VCaP (cell line): ENCODE results near the gene ARVCF.

Experiments
- H3K27ac ChIP-seq: fragments of 450-650 bp; 2 replicates; pipeline ENCODE4 v1.5.1; 2017
- CTCF ChIP-seq: fragments of 450-650 bp; conservative IDR thresholded peaks from 2 replicates; pipeline ENCODE4 v1.5.1; 2017; ENCODE audit warnings: mild to moderate bottlenecking, moderate library complexity

The ARVCF gene

GRCh38 chr22:19984201-19984753, 32.3 kb downstream of the ARVCF start:
- peak overlapping the region; percentile 95; the same call in 1 of the 2 replicates for H3K27ac ChIP-seq
- no peak for TF ChIP-seq CTCF

- TF ChIP-seq CTCF = no peak
- H3K27ac ChIP-seq = peak overlapping the region; percentile 95; the same call in 1 of the 2 replicates
These were observed 32.9 kb downstream of the ARVCF start for GRCh38 chr22:19983741-19984140.

- TF ChIP-seq CTCF = no peak
- H3K27ac ChIP-seq = peak overlapping the region; percentile 95; the same call in 1 of the 2 replicates
These were observed 33.5 kb downstream of the ARVCF start for GRCh38 chr22:19982991-19983578.

GRCh38 chr22:19981961-19982920, 34.4 kb downstream of the ARVCF start:
- TF ChIP-seq CTCF = no peak
- H3K27ac ChIP-seq = peak overlapping the region; percentile 95; the same call in 1 of the 2 replicates

- no peak for TF ChIP-seq CTCF
- no peak overlapping the region for H3K27ac ChIP-seq
These were observed 35.3 kb downstream of the ARVCF start for GRCh38 chr22:19981171-19981960.

- H3K27ac ChIP-seq = no peak overlapping the region
- TF ChIP-seq CTCF = no peak
These were observed 35.9 kb downstream of the ARVCF start for GRCh38 chr22:19980766-19981165.
